H1 (cell line): ENCODE results near the gene TAPT1. TPM values are rescaled to one million over a fixed set of nuclear protein-coding genes. Genes with fewer than 3 reads are reported as not detected.

Experiments
- CTCF ChIA-PET: fragments of 300-600 bp; sonication (Branson Sonifier 250); formaldehyde crosslinking; loops from one replicate; lab custom pipeline; 2021; ENCODE audit not compliant: partially characterized antibody; lab: Charles Lee
- POLR2A ChIA-PET: fragments of 300-600 bp; sonication (Branson Sonifier 250); formaldehyde crosslinking; loops from one replicate; lab custom pipeline; 2021; ENCODE audit warnings: inconsistent platforms; ENCODE audit not compliant: partially characterized antibody; lab: Charles Lee
- DNase-seq, 2 experiments: peaks; one replicate each; pipeline versions ENCODE4 v3.0.0 to v3.0.0-alpha.2; 2010 to 2022; ENCODE audit warnings: low spot score in 2 of 2, low read depth in 1 of 2, mixed read lengths in 1 of 2
- FAIRE-seq: peaks from 2 replicates; lab custom pipeline; 2011; peaks lifted over from hg19 to GRCh38; lab: Jason Lieb, UNC
- H2AFZ ChIP-seq: 2 replicates; pipeline ENCODE4 v1.8.1; 2012; ENCODE audit warnings: low read length, inconsistent platforms
- H2AK5ac ChIP-seq: 2 replicates; pipeline ENCODE4 v1.6.1; 2013; ENCODE audit warnings: low read depth, low read length
- H2BK120ac ChIP-seq: replicated peaks from 2 replicates; pipeline ENCODE3; 2013; ENCODE audit warnings: low read depth, low read length, inconsistent platforms
- H2BK12ac ChIP-seq: 2 replicates; pipeline ENCODE4 v1.6.1; 2013; ENCODE audit warnings: low read depth, low read length
- H2BK15ac ChIP-seq: 2 replicates; pipeline ENCODE4 v1.6.1; 2013; ENCODE audit warnings: low read length
- H2BK20ac ChIP-seq: 2 replicates; pipeline ENCODE4 v1.6.1; 2013; ENCODE audit warnings: low read length
- H2BK5ac ChIP-seq: 2 replicates; pipeline ENCODE4 v1.6.1; 2013; ENCODE audit warnings: low read depth, low read length
- H3K14ac ChIP-seq: 2 replicates; pipeline ENCODE4 v1.6.1; 2013; ENCODE audit warnings: inconsistent platforms; ENCODE audit not compliant: insufficient read length
- H3K18ac ChIP-seq: 2 replicates; pipeline ENCODE4 v1.6.1; 2013; ENCODE audit warnings: low read length; ENCODE audit errors: extremely low read depth
- H3K23ac ChIP-seq: 2 replicates; pipeline ENCODE4 v1.6.1; 2013; ENCODE audit warnings: inconsistent platforms; ENCODE audit not compliant: insufficient read length
- H3K23me2 ChIP-seq: 2 replicates; pipeline ENCODE4 v1.6.1; 2013; ENCODE audit warnings: low read depth, low read length
- H3K27ac ChIP-seq: 2 replicates; pipeline ENCODE4 v1.6.1; 2011; ENCODE audit warnings: low read depth, low read length, inconsistent platforms
- H3K27me3 ChIP-seq, 4 experiments: replicated peaks in 1 of 4; 1 replicate in 1 of 4; 2 replicates in 3 of 4; pipeline versions ENCODE4 v1.6.1 to v1.8.1; 2011 to 2013; ENCODE audit warnings: low read length in 3 of 4, mild to moderate bottlenecking in 3 of 4, inconsistent platforms in 2 of 4, mixed read lengths in 2 of 4, moderate library complexity in 1 of 4; ENCODE audit not compliant: control insufficient read depth in 3 of 4, insufficient read depth in 3 of 4; ENCODE audit errors: extremely low read depth in 1 of 4
- H3K36me3 ChIP-seq, 4 experiments: 2 replicates each; pipeline versions ENCODE4 v1.6.1 to v1.8.1; 2011 to 2013; ENCODE audit warnings: mild to moderate bottlenecking in 4 of 4, low read length in 3 of 4, moderate library complexity in 2 of 4, control low read depth in 1 of 4, inconsistent platforms in 1 of 4; ENCODE audit not compliant: insufficient read depth in 4 of 4, control insufficient read depth in 2 of 4
- H3K4ac ChIP-seq: replicated peaks from 2 replicates; pipeline ENCODE3; 2013; ENCODE audit warnings: low read length, low read depth, mixed read lengths, inconsistent platforms; ENCODE audit not compliant: insufficient read length
- H3K4me1 ChIP-seq, 4 experiments: replicated peaks in 1 of 4; 1 replicate in 1 of 4; 2 replicates in 3 of 4; pipeline versions ENCODE4 v1.6.1 to v1.8.1; 2011 to 2013; ENCODE audit warnings: low read length in 3 of 4, inconsistent platforms in 2 of 4, mixed read lengths in 1 of 4; ENCODE audit not compliant: insufficient read depth in 4 of 4, control insufficient read depth in 3 of 4
- H3K4me2 ChIP-seq, 2 experiments: 2 replicates each; pipeline versions ENCODE4 v1.6.1 to v1.8.1; 2011 to 2013; ENCODE audit warnings: low read depth in 2 of 2, low read length in 2 of 2, control low read depth in 1 of 2, inconsistent platforms in 1 of 2, mild to moderate bottlenecking in 1 of 2; ENCODE audit not compliant: insufficient read depth in 1 of 2
- H3K4me3 ChIP-seq, 4 experiments: fragments of 200-600, 300-600 bp in 1 of 4; sonication (generic), shearing (Covaris generic), sonication (Bioruptor Twin) in 1 of 4; 2 replicates each; pipeline versions ENCODE4 v1.5.1 to v1.8.1; 2011 to 2016; ENCODE audit warnings: low read length in 4 of 4, low read depth in 3 of 4, control low read depth in 2 of 4, inconsistent platforms in 2 of 4, mild to moderate bottlenecking in 2 of 4, mixed read lengths in 1 of 4, moderate library complexity in 1 of 4; ENCODE audit not compliant: insufficient read depth in 2 of 4; ENCODE audit errors: extremely low read depth in 1 of 4
- H3K56ac ChIP-seq: replicated peaks from 2 replicates; pipeline ENCODE3; 2013; ENCODE audit warnings: low read depth, mild to moderate bottlenecking, mixed read lengths, low read length, inconsistent platforms; ENCODE audit not compliant: insufficient read length
- H3K79me1 ChIP-seq: 2 replicates; pipeline ENCODE4 v1.6.1; 2013; ENCODE audit warnings: low read depth, low read length, control low read depth
- H3K79me2 ChIP-seq, 2 experiments: 2 replicates each; pipeline versions ENCODE4 v1.6.1 to v1.8.1; 2012 to 2013; ENCODE audit warnings: low read length in 2 of 2, mild to moderate bottlenecking in 2 of 2, inconsistent platforms in 1 of 2; ENCODE audit not compliant: insufficient read depth in 2 of 2, control insufficient read depth in 1 of 2
- H3K9ac ChIP-seq, 4 experiments: replicated peaks in 1 of 4; 1 replicate in 1 of 4; 2 replicates in 3 of 4; pipeline versions ENCODE4 v1.6.1 to v1.8.1; 2011 to 2013; ENCODE audit warnings: low read depth in 3 of 4, low read length in 3 of 4, control low read depth in 2 of 4, mild to moderate bottlenecking in 2 of 4, moderate library complexity in 2 of 4, inconsistent platforms in 1 of 4; ENCODE audit errors: extremely low read depth in 1 of 4
- H3K9me3 ChIP-seq, 2 experiments: 2 replicates each; pipeline versions ENCODE4 v1.6.1 to v1.8.1; 2012 to 2013; ENCODE audit warnings: mild to moderate bottlenecking in 2 of 2, moderate library complexity in 2 of 2, control low read depth in 1 of 2, inconsistent platforms in 1 of 2, low read depth in 1 of 2, low read length in 1 of 2, mixed read lengths in 1 of 2; ENCODE audit not compliant: insufficient read depth in 2 of 2
- H4K20me1 ChIP-seq, 2 experiments: replicated peaks in 1 of 2; 2 replicates each; pipeline versions ENCODE3 to v1.8.1; 2011 to 2013; ENCODE audit warnings: inconsistent platforms in 2 of 2, low read length in 2 of 2, mild to moderate bottlenecking in 1 of 2; ENCODE audit not compliant: insufficient read depth in 2 of 2, control insufficient read depth in 1 of 2
- H4K5ac ChIP-seq: 2 replicates; pipeline ENCODE4 v1.6.1; 2013; ENCODE audit warnings: low read length, low read depth, mixed read lengths, inconsistent platforms; ENCODE audit not compliant: insufficient read length
- H4K8ac ChIP-seq: 2 replicates; pipeline ENCODE4 v1.8.0; 2013; ENCODE audit warnings: mild to moderate bottlenecking, moderate library complexity, low read length, inconsistent platforms; ENCODE audit not compliant: insufficient read depth; ENCODE audit errors: extremely low read depth
- H4K91ac ChIP-seq: replicated peaks from 2 replicates; pipeline ENCODE3; 2013; ENCODE audit warnings: low read length, mixed read lengths, inconsistent platforms; ENCODE audit not compliant: insufficient read length
- BACH1 ChIP-seq: IDR thresholded peaks from 2 replicates; pipeline ENCODE4 v1.6.1; 2012; ENCODE audit warnings: low read length, improper control_type of control experiment
- EZH2 ChIP-seq: fragments of 200-600 bp; sonication (generic); IDR thresholded peaks from 2 replicates; pipeline ENCODE4 v1.7.1; 2012; ENCODE audit warnings: low read depth, mild to moderate bottlenecking, moderate library complexity, low read length, inconsistent platforms; ENCODE audit not compliant: severe bottlenecking
- GABPA ChIP-seq: IDR thresholded peaks from 2 replicates; pipeline ENCODE4 v1.6.1; 2011; ENCODE audit warnings: mild to moderate bottlenecking, low read length, moderate library complexity, borderline replicate concordance; ENCODE audit not compliant: insufficient read depth
- HDAC2 ChIP-seq, 2 experiments: fragments of 300-600 bp in 1 of 2; sonication (generic) in 1 of 2; IDR thresholded peaks; 2 replicates each; pipeline ENCODE4 v1.6.1; 2011 to 2012; ENCODE audit warnings: low read depth in 2 of 2, low read length in 2 of 2, mild to moderate bottlenecking in 2 of 2, moderate library complexity in 2 of 2, borderline replicate concordance in 1 of 2, inconsistent platforms in 1 of 2
- POLR2A ChIP-seq, 2 experiments: IDR thresholded peaks; 1 replicate in 1 of 2; 2 replicates in 1 of 2; pipeline ENCODE4 v1.6.1; 2011; ENCODE audit warnings: low read depth in 2 of 2, low read length in 2 of 2, mild to moderate bottlenecking in 2 of 2; ENCODE audit errors: control extremely low read depth in 1 of 2
- RNF2 ChIP-seq: fragments of 200-900, 300-1000 bp; sonication (generic); IDR thresholded peaks from 2 replicates; pipeline ENCODE4 v1.7.1; 2016; ENCODE audit warnings: borderline replicate concordance, low read depth, mild to moderate bottlenecking, antibody characterized with exemption, low read length; ENCODE audit not compliant: poor library complexity, severe bottlenecking; ENCODE audit errors: missing control alignments
- RXRA ChIP-seq: IDR thresholded peaks from 2 replicates; pipeline ENCODE4 v1.6.1; 2011; ENCODE audit warnings: low read depth, mild to moderate bottlenecking, low read length, moderate library complexity; ENCODE audit not compliant: insufficient read depth
- SIN3A ChIP-seq, 2 experiments: IDR thresholded peaks in 1 of 2; conservative IDR thresholded peaks in 1 of 2; 2 replicates each; pipeline ENCODE4 v1.6.1; 2011 to 2012; ENCODE audit warnings: low read length in 2 of 2, improper control_type of control experiment in 1 of 2, low read depth in 1 of 2, mild to moderate bottlenecking in 1 of 2
- SIRT6 ChIP-seq: IDR thresholded peaks from one replicate; pipeline ENCODE4 v1.7.1; 2012; ENCODE audit warnings: low read length, inconsistent platforms
- SIX5 ChIP-seq: IDR thresholded peaks from 2 replicates; pipeline ENCODE4 v1.6.1; 2011; ENCODE audit warnings: mild to moderate bottlenecking, low read depth, low read length
- SP4 ChIP-seq: IDR thresholded peaks from 2 replicates; pipeline ENCODE4 v1.6.1; 2012; ENCODE audit warnings: low read length, inconsistent platforms
- SRF ChIP-seq: IDR thresholded peaks from 2 replicates; pipeline ENCODE4 v1.6.1; 2011; ENCODE audit warnings: mild to moderate bottlenecking, low read depth, low read length, moderate library complexity
- TBP ChIP-seq: IDR thresholded peaks from 2 replicates; pipeline ENCODE4 v1.6.1; 2011; ENCODE audit warnings: low read depth, low read length, improper control_type of control experiment
- TCF12 ChIP-seq: IDR thresholded peaks from 2 replicates; pipeline ENCODE4 v1.6.1; 2011; ENCODE audit warnings: low read depth, mild to moderate bottlenecking, low read length
- YY1 ChIP-seq: IDR thresholded peaks from 2 replicates; pipeline ENCODE4 v1.6.1; 2011; ENCODE audit warnings: low read depth, mild to moderate bottlenecking, low read length
- WGBS, 2 experiments: shearing (Covaris generic) in 1 of 2; methylation state at CpG; one replicate each; pipeline versions ENCODE4 v1.1.6 to v1.1.7; 2013 to 2015; ENCODE audit warnings: low lambda C conversion rate in 2 of 2, mixed read lengths in 2 of 2, inconsistent platforms in 1 of 2, low coverage in 1 of 2, missing lambda C conversion rate in 1 of 2; ENCODE audit not compliant: insufficient replicate concordance in 2 of 2, insufficient coverage in 1 of 2, insufficient read length in 1 of 2; ENCODE audit errors: extremely low coverage in 1 of 2, missing lambda C conversion rate in 1 of 2; 5-methylcytosine and 5-hydroxymethylcytosine counted together
- polyA plus RNA-seq, 7 experiments: library from polyadenylated mRNA; depleted of rRNA in 3 of 7; stranded (reverse) in 5 of 7; unstranded in 2 of 7; fragments of >200 nt in 5 of 7; fragments of 200-250 nt in 2 of 7; gene quantifications; 1 replicate in 5 of 7; 2 replicates in 1 of 7; 4 replicates in 1 of 7; pipeline versions ENCODE4 v1.2.1 to v1.2.3, GENCODE V29; 2011 to 2013; ENCODE audit warnings: missing spikeins in 2 of 7, mixed read lengths in 2 of 7
- total RNA-seq: library from RNA; stranded (reverse); fragmentation: NEBNext Ultra II Directional; extraction: Animal tissue kit (Norgen Biotek cat#: 25700); gene quantifications from 2 replicates; pipeline ENCODE4 v1.2.1, GENCODE V29; 2021

TAPT1 gene
- total and polyA plus RNA-seq, 2 of the 8 experiments (the other 6 are each of a cell fraction or from before 2014, with no cell fraction given) = 4.2 to 15.3 TPM

DNA sequence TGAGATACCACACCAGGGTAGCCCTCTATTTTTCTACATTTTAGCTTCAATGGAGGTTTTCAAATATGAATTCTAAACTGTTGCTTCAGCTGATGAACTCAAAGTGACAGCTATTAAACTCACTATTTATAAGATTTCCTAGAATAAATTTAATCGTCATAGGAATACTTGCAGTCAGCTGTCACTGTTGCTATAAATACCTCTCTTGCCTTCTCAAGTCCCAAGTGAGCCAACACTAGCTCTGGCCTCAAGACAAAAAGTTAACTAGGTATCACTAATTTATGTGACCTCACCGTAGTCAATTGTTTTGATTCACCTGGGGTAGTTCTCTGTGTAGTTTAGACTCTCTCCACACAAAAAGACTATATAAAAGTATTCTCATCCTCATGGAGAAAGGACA, 108.2 kb downstream of the TAPT1 start:
- H3K9me3 ChIP-seq = no peaks in the 10 kb centered on the region
- no peak overlapping the region for H2AK5ac ChIP-seq
- H3K18ac ChIP-seq = no peak overlapping the region
- no peak overlapping the region for H2BK120ac ChIP-seq
- H3K27ac ChIP-seq = no peak overlapping the region
- H3K4me2 ChIP-seq = no peak overlapping the region
- FAIRE-seq = no peak
- no peak overlapping the region for H4K8ac ChIP-seq
- no peak overlapping the region for H2BK15ac ChIP-seq
- H3K23me2 ChIP-seq = no peaks in the 10 kb centered on the region
- H3K27me3 ChIP-seq = no peaks in the 10 kb centered on the region
- ChIA-PET POLR2A (no interaction called here), CTCF (interaction anchor here (0.8 to 2.7 kb wide), 4 partner anchors 9 to 38 kb away, joined by 4 to 16 read pairs (median 6); no protein-coding TSS in a partner anchor)
- H2BK20ac ChIP-seq = no peak overlapping the region
- no peak overlapping the region for H4K5ac ChIP-seq
- no peak overlapping the region for H2AFZ ChIP-seq
- DNase-seq = no peak
- H3K4ac ChIP-seq = no peak overlapping the region
- no peaks in the 10 kb centered on the region for H3K4me1 ChIP-seq
- H2BK5ac ChIP-seq = no peak overlapping the region
- H3K23ac ChIP-seq = no peak overlapping the region
- H3K14ac ChIP-seq = no peak overlapping the region
- H3K79me2 ChIP-seq = no peaks in the 10 kb centered on the region
- H4K20me1 ChIP-seq = no peaks in the 10 kb centered on the region
- H2BK12ac ChIP-seq = no peak overlapping the region
- H3K9ac ChIP-seq = no peak overlapping the region
- H3K79me1 ChIP-seq = no peaks in the 10 kb centered on the region
- no peak overlapping the region for H4K91ac ChIP-seq
- 90% methylated on average over 2 of the region's 2 CpGs; no CpG with 5 or more reads in 1 of the 2 experiments for WGBS, 2 experiments
- no peaks in the 10 kb centered on the region for H3K36me3 ChIP-seq
- no peak overlapping the region for H3K56ac ChIP-seq
- no peak overlapping the region for H3K4me3 ChIP-seq
- TF ChIP-seq SIX5 = no peak
- no peak for TF ChIP-seq RXRA
- no peak for TF ChIP-seq YY1
- TF ChIP-seq SIN3A (conservative IDR thresholded peaks at IDR 0.05 in 1 of 2, IDR thresholded peaks at IDR 0.05 in 1 of 2; ENCODE audit: low read depth in 1 of 2, low read length in 2 of 2) = no peak
- no peak for TF ChIP-seq SRF
- TF ChIP-seq RNF2 = no peak
- TF ChIP-seq POLR2A (IDR thresholded peaks at IDR 0.05; ENCODE audit: control extremely low read depth in 1 of 2, low read depth in 2 of 2, low read length in 2 of 2) = no peak
- no peak for TF ChIP-seq GABPA
- TF ChIP-seq BACH1 = no peak
- no peak for TF ChIP-seq SIRT6
- no peak for TF ChIP-seq TBP
- no peak for TF ChIP-seq EZH2
- no peak for TF ChIP-seq SP4
- TF ChIP-seq TCF12 = no peak
- no peak for TF ChIP-seq HDAC2 (IDR thresholded peaks at IDR 0.05; ENCODE audit: borderline replicate concordance in 1 of 2, low read depth in 2 of 2, low read length in 2 of 2)
